GM13977 (cell line): ENCODE results near the gene LIN7B.

Experiments used
- DNase-seq: peaks from one replicate; pipeline ENCODE4 v3.0.0; 2012; ENCODE audit warnings: low spot score
- in situ Hi-C: fragments of 300-500 bp; cut with MboI; formaldehyde crosslinking; loops from one replicate; pipeline ENCODE4 v1.12.0; 2022; ENCODE audit warnings: low sequenced_read_pairs, low pct_unique_long_range_greater_than_20kb, mixed read lengths, inconsistent platforms; ENCODE audit not compliant: unreplicated experiment
- TF ChIP-seq, protein P1 (sequence below): IDR thresholded peaks from 2 replicates; pipeline ENCODE4 v1.5.1; 2012; ENCODE audit warnings: mild to moderate bottlenecking, control low read depth; ENCODE audit not compliant: insufficient read depth; ENCODE audit errors: extremely low read depth, missing control alignments

Gene LIN7B

DNA sequence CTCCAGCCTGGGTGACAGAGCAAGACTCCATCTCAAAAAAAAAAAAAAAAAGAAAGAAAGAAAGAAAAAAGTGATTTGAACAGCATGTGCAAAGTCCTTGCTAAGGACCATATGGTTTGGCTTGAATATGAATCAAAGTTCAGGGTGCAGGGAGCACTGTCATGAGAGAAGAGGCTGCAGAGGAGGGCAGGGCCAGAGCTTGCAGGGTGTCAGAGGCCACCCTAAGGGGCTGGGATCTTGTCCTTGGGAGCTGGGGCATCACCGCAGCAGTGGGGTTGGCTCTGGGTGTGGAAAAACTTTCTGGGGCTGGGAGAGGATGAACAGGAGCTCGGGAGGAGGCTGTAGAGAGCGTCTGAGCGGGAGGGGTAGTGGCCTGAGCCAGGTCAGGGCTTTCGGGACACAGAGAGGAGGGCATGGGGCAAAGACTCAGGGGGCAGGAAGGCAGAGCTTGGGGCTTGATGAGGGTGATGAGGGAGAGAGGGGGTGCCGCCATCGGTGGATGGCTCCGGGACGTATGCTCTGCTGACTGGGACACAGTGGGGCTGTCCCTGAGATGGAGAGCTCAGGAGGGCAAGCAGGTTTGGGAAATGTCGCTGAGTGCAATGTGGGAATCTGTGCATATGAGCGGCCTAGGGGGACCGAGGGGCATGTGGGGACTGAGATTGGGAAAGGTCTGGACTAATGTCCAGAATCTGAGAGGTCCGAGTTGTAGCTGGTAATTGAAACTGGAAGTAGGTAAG, 46.5 kb downstream of the LIN7B start:
- in situ Hi-C loops = no loop called here
- TF ChIP-seq, protein P1, sequence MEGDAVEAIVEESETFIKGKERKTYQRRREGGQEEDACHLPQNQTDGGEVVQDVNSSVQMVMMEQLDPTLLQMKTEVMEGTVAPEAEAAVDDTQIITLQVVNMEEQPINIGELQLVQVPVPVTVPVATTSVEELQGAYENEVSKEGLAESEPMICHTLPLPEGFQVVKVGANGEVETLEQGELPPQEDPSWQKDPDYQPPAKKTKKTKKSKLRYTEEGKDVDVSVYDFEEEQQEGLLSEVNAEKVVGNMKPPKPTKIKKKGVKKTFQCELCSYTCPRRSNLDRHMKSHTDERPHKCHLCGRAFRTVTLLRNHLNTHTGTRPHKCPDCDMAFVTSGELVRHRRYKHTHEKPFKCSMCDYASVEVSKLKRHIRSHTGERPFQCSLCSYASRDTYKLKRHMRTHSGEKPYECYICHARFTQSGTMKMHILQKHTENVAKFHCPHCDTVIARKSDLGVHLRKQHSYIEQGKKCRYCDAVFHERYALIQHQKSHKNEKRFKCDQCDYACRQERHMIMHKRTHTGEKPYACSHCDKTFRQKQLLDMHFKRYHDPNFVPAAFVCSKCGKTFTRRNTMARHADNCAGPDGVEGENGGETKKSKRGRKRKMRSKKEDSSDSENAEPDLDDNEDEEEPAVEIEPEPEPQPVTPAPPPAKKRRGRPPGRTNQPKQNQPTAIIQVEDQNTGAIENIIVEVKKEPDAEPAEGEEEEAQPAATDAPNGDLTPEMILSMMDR = no peak
- no peak for DNase-seq

DNA sequence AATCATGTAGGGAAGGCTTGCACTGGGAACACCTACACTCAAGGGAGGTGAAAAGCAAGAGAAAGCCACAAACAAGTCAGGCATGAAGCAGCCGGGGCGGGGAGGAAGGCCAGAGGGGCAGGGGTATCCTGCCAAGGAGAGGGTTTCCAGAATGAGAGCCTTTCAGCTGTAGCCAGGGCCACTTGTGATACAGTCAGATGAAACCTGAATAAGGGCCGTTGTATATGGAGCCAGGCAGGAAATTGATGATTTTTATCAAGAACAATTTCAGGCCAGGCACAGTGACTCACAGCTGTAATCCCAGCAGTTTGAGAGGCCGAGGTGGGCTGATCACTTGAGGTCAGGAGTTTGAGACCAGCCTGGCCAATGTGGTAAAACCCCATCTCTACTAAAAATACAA, 47.8 kb downstream of the LIN7B start:
- DNase-seq = no peak
- in situ Hi-C loops = no loop called here
- TF ChIP-seq, protein P1 = no peak

DNA sequence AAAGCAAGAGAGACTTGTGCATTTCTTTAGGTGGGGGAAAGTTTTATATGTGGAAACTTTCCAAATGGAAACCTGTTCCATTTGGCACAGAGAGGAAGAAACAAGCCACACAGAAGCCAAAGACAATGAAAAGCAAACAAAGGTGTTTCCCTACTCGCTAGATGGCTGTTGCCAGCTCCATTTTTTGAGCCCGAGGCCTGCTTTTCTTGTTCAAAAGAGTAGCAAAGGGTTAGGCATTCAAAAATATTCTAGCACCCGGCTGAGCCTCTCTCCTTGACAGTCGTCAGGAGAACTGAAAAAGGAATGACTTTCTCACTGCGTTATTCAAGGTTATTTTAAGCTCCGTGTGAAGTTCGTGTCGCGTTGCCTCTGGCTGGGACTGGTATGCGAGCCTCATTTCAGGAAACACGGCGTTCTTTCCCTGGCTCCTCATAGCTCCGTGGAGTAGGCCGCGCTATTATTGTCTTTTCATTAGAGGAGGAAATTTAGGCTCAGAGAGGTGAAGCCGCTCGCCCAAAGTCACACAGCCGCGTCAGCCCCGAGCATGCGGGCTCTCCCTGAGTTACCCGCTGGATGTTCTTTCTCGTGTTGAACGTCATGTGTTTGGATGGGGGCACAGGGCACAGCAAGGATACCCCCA, 51.1 kb downstream of the LIN7B start:
- DNase-seq = no peak
- TF ChIP-seq, protein P1 = no peak
- in situ Hi-C loops = no loop called here

DNA sequence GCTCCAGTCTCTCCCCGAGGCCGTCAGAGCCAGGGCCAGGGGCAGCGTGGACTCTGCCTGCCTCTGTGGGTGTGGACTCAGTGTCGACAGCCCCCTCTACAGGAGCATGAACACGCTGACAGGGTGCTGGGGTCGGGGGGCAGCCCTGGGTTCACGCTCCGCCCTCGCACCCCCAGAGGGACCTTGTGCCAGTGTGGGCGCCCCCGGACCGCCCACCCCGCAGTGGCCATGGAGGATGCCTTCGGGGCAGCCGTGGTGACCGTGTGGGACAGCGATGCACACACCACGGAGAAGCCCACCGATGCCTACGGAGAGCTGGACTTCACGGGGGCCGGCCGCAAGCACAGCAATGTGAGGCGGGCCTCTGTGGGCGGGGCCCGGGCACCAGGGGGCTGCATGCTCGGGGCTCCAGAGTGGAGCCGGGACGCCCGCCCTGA, 51.7 kb downstream of the LIN7B start:
- in situ Hi-C loops = no loop called here
- DNase-seq = no peak
- TF ChIP-seq, protein P1 = no peak

DNA sequence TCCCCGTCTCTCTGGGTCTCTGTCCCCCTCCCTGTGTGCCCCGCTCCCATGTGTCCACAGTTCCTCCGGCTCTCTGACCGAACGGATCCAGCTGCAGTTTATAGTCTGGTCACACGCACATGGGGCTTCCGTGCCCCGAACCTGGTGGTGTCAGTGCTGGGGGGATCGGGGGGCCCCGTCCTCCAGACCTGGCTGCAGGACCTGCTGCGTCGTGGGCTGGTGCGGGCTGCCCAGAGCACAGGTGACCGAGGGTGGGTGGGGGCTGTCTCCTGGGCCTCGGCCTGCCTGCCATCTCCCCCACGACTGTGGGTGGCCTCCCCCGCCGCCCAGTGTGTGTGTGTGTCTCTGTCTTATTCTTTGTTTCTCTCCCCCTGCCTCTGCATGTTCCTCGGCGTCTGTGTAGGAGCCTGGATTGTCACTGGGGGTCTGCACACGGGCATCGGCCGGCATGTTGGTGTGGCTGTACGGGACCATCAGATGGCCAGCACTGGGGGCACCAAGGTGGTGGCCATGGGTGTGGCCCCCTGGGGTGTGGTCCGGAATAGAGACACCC, 53.8 kb downstream of the LIN7B start:
- DNase-seq = no peak
- TF ChIP-seq, protein P1 = no peak
- in situ Hi-C loops = no loop called here
